ENCODE measurements around the gene SERP2. TPM values are rescaled to one million over a fixed set of nuclear protein-coding genes. Genes with fewer than 3 reads are reported as not detected.

SERP2 gene
- total and polyA plus RNA-seq, 9 of the 15 experiments (the other 6 are each of a cell fraction or from before 2014, with no cell fraction given), result 0.13 TPM; not detected in 8

DNA sequence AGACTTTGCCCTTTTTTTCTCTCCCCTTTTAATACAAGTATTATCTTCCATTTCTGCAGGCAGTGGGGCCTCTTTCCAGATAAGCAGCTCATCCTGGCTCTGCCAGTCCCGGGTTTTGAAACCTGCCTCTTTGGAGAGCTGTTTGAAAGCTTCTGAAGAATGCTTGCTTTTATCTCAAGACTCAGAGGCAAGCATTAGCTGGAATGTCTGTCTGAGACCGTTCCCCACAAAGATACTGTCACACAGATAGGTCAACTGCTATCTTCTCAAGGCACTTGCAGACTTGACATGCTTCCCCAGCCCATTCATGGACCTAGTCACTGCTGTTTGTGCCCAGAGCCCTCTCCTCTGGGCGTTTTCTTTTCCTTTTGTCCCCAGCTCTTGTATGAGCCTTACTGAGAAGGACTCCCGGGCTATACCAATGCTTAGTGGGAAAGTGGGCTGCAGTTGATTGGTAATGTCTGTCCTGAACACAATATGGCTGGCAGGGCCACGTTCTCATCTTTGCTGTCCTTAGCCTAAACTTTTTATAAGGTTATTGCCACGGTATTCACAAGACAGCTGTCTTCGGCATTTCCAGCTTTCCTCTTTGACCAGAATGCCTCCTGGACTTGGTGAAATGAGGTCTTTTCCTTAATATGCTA, 13.4 kb downstream of the SERP2 start (continued):
- no peak for TF ChIP-seq NELFE (IDR thresholded peaks at IDR 0.05; ENCODE audit: insufficient read depth, insufficient read length)
- 0 out of 2 replicates have a peak, but pooled peaks have one; percentile 30 for TF ChIP-seq ZNF175 (CRISPR knock-in tag; IDR thresholded peaks at IDR 0.05; ENCODE audit: low read depth)
- no peak for TF ChIP-seq POLR2AphosphoS2 (IDR thresholded peaks at IDR 0.05; ENCODE audit: low read length)
- no peak for TF ChIP-seq MCM3 (IDR thresholded peaks at IDR 0.05)
- no peak for TF ChIP-seq SIN3A (IDR thresholded peaks at IDR 0.05; ENCODE audit: borderline replicate concordance in 2 of 2, control insufficient read depth in 1 of 2, low read depth in 2 of 2, low read length in 2 of 2)
- TF ChIP-seq SMAD3 (CRISPR knock-in tag; conservative IDR thresholded peaks at IDR 0.05), result no peak
- no peak for TF ChIP-seq NR2C2 (CRISPR knock-in tag; IDR thresholded peaks at IDR 0.05)
- no peak for TF ChIP-seq NR2C2 (tag; IDR thresholded peaks at IDR 0.05)
- TF ChIP-seq ZEB2 (IDR thresholded peaks at IDR 0.05), result no peak
- TF ChIP-seq SP1 (CRISPR knock-in tag; IDR thresholded peaks at IDR 0.05), result 0 out of 2 replicates have a peak, but pooled peaks have one; percentile 20
- TF ChIP-seq, protein P1, sequence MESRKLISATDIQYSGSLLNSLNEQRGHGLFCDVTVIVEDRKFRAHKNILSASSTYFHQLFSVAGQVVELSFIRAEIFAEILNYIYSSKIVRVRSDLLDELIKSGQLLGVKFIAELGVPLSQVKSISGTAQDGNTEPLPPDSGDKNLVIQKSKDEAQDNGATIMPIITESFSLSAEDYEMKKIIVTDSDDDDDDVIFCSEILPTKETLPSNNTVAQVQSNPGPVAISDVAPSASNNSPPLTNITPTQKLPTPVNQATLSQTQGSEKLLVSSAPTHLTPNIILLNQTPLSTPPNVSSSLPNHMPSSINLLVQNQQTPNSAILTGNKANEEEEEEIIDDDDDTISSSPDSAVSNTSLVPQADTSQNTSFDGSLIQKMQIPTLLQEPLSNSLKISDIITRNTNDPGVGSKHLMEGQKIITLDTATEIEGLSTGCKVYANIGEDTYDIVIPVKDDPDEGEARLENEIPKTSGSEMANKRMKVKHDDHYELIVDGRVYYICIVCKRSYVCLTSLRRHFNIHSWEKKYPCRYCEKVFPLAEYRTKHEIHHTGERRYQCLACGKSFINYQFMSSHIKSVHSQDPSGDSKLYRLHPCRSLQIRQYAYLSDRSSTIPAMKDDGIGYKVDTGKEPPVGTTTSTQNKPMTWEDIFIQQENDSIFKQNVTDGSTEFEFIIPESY (CRISPR knock-in tag; IDR thresholded peaks at IDR 0.05), result no peak
- TF ChIP-seq, protein P2, sequence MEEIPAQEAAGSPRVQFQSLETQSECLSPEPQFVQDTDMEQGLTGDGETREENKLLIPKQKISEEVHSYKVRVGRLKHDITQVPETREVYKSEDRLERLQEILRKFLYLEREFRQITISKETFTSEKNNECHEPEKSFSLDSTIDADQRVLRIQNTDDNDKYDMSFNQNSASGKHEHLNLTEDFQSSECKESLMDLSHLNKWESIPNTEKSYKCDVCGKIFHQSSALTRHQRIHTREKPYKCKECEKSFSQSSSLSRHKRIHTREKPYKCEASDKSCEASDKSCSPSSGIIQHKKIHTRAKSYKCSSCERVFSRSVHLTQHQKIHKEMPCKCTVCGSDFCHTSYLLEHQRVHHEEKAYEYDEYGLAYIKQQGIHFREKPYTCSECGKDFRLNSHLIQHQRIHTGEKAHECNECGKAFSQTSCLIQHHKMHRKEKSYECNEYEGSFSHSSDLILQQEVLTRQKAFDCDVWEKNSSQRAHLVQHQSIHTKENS (CRISPR knock-in tag; IDR thresholded peaks at IDR 0.05), result no peak
- TF ChIP-seq CBFA2T2 (conservative IDR thresholded peaks at IDR 0.05), result peak; percentile 97
- TF ChIP-seq HIVEP1 (CRISPR knock-in tag; IDR thresholded peaks at IDR 0.05), result no peak
- TF ChIP-seq MTA1 (IDR thresholded peaks at IDR 0.05; ENCODE audit: borderline replicate concordance), result no peak
- peak; percentile 91 for TF ChIP-seq GATA2 (CRISPR knock-in tag; IDR thresholded peaks at IDR 0.05)
- TF ChIP-seq RHOXF2B (CRISPR knock-in tag; conservative IDR thresholded peaks at IDR 0.05), result no peak
- no peak for TF ChIP-seq DIDO1 (tag; IDR thresholded peaks at IDR 0.05; ENCODE audit: low read depth)
- TF ChIP-seq EGR1 (conservative IDR thresholded peaks at IDR 0.05), result no peak
- no peak for TF ChIP-seq TGIF2 (CRISPR knock-in tag; IDR thresholded peaks at IDR 0.05)
- TF ChIP-seq NFE2 (IDR thresholded peaks at IDR 0.05; ENCODE audit: low read depth), result peak; percentile 32; the same call in 1 of the 2 replicates
- TF ChIP-seq ZNF75A (CRISPR knock-in tag; IDR thresholded peaks at IDR 0.05), result no peak
- TF ChIP-seq FOXJ2 (tag; IDR thresholded peaks at IDR 0.05), result no peak
- TF ChIP-seq, protein P3, sequence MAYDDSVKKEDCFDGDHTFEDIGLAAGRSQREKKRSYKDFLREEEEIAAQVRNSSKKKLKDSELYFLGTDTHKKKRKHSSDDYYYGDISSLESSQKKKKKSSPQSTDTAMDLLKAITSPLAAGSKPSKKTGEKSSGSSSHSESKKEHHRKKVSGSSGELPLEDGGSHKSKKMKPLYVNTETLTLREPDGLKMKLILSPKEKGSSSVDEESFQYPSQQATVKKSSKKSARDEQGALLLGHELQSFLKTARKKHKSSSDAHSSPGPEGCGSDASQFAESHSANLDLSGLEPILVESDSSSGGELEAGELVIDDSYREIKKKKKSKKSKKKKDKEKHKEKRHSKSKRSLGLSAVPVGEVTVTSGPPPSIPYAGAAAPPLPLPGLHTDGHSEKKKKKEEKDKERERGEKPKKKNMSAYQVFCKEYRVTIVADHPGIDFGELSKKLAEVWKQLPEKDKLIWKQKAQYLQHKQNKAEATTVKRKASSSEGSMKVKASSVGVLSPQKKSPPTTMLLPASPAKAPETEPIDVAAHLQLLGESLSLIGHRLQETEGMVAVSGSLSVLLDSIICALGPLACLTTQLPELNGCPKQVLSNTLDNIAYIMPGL (CRISPR knock-in tag; IDR thresholded peaks at IDR 0.05), result no peak
- no peak for TF ChIP-seq RBM14 (IDR thresholded peaks at IDR 0.05; ENCODE audit: borderline replicate concordance, insufficient read depth, low read depth, low read length)
- TF ChIP-seq TCFL5 (CRISPR knock-in tag; conservative IDR thresholded peaks at IDR 0.05), result no peak
- no peak for TF ChIP-seq CBX3 (IDR thresholded peaks at IDR 0.05; ENCODE audit: borderline replicate concordance in 1 of 2, low read length in 2 of 2)

All from K562 (cell line).